KMS-11 (cell line): Measurements from ENCODE around the gene SNX12.

Experiments
- H2AFZ ChIP-seq: fragments of 200-600 bp; sonication (generic); 2 replicates; pipeline ENCODE4 v1.6.1; 2016; ENCODE audit warnings: antibody characterized with exemption, mixed run types, low read depth
- H3K27ac ChIP-seq: fragments of 200-600 bp; sonication (generic); 2 replicates; pipeline ENCODE4 v1.6.1; 2016; ENCODE audit warnings: mild to moderate bottlenecking, mixed run types
- H3K27me3 ChIP-seq: fragments of 200-600 bp; sonication (generic); 2 replicates; pipeline ENCODE4 v1.6.1; 2017; ENCODE audit warnings: mild to moderate bottlenecking, low read depth, mixed run types, moderate library complexity; ENCODE audit not compliant: insufficient read depth
- H3K36me3 ChIP-seq: fragments of 200-600 bp; sonication (generic); 2 replicates; pipeline ENCODE4 v1.6.1; 2017; ENCODE audit warnings: mild to moderate bottlenecking, mixed run types; ENCODE audit not compliant: insufficient read depth
- H3K4me1 ChIP-seq: fragments of 200-600 bp; sonication (generic); 2 replicates; pipeline ENCODE4 v1.6.1; 2016; ENCODE audit warnings: mild to moderate bottlenecking, low read depth, mixed run types; ENCODE audit not compliant: poor library complexity, severe bottlenecking
- H3K4me2 ChIP-seq: fragments of 200-600 bp; sonication (generic); 2 replicates; pipeline ENCODE4 v1.7.0; 2016; ENCODE audit warnings: mild to moderate bottlenecking, mixed run types
- H3K4me3 ChIP-seq: fragments of 200-600 bp; sonication (generic); IDR thresholded peaks from 2 replicates; pipeline ENCODE4 v1.6.1; 2017; ENCODE audit warnings: low read depth, low read length, mixed read lengths; ENCODE audit not compliant: insufficient read depth
- H3K79me2 ChIP-seq: fragments of 200-600 bp; sonication (generic); 2 replicates; pipeline ENCODE4 v1.6.1; 2016; ENCODE audit warnings: low read depth, mixed run types; ENCODE audit not compliant: insufficient read depth
- H3K9ac ChIP-seq: fragments of 200-600 bp; sonication (generic); 2 replicates; pipeline ENCODE4 v1.6.1; 2016; ENCODE audit warnings: mild to moderate bottlenecking, mixed run types
- H4K20me1 ChIP-seq: fragments of 200-600 bp; sonication (generic); 2 replicates; pipeline ENCODE4 v1.6.1; 2016; ENCODE audit warnings: mild to moderate bottlenecking, mixed run types; ENCODE audit not compliant: insufficient read depth
- CTCF ChIP-seq: fragments of 200-600 bp; sonication (generic); conservative IDR thresholded peaks from 2 replicates; pipeline ENCODE4 v1.6.1; 2017; ENCODE audit warnings: low read depth, mild to moderate bottlenecking, antibody characterized with exemption, low read length, moderate library complexity, mixed read lengths

Gene SNX12

GRCh38 chrX:71109051-71109450 is 40.9 kb upstream of the SNX12 start:
- TF ChIP-seq CTCF, result no peak
- Histone ChIP-seq H3K36me3 (no peaks in the 10 kb centered on the region), H3K27me3 (no peaks in the 10 kb centered on the region), H3K4me1 (peaks cover 51% of the 10 kb centered on the region), H3K9ac (no peak overlapping the region), H3K27ac (no peak overlapping the region), H3K79me2 (peaks cover 25% of the 10 kb centered on the region), H2AFZ (no peak overlapping the region), H3K4me2 (peak overlapping the region; percentile 89; the same call in 1 of the 2 replicates), H4K20me1 (no peaks in the 10 kb centered on the region), H3K4me3 (no peak overlapping the region)

GRCh38 chrX:71107762-71108360 is 39.7 kb upstream of the SNX12 start:
- no peaks in the 10 kb centered on the region for H4K20me1 ChIP-seq
- no peak overlapping the region for H3K4me3 ChIP-seq
- no peak for TF ChIP-seq CTCF
- H3K27me3 ChIP-seq, result no peaks in the 10 kb centered on the region
- H3K36me3 ChIP-seq, result no peaks in the 10 kb centered on the region
- no peak overlapping the region for H2AFZ ChIP-seq
- H3K4me1 ChIP-seq, result peaks cover 52% of the 10 kb centered on the region
- no peak overlapping the region for H3K9ac ChIP-seq
- no peak overlapping the region for H3K4me2 ChIP-seq
- no peak overlapping the region for H3K27ac ChIP-seq
- peaks cover 25% of the 10 kb centered on the region for H3K79me2 ChIP-seq

- H3K4me2 ChIP-seq, result no peak overlapping the region
- H3K4me1 ChIP-seq, result peaks cover 51% of the 10 kb centered on the region
Measured at GRCh38 chrX:71107245-71107644, 39.1 kb upstream of the SNX12 start.

GRCh38 chrX:71106427-71106826 is 38.3 kb upstream of the SNX12 start, which contains the start of gene CXorf65:
Gene CXorf65 (minus strand): TSS chrX:71106740. CDS start chrX:71106556, 184 bp downstream.
- no peak within 1 kb of the TSS for H2AFZ ChIP-seq
- no peaks in the 10 kb centered on the region for H3K27me3 ChIP-seq
- no peak within 1 kb of the TSS for H3K9ac ChIP-seq
- no peak within 1 kb of the TSS for H3K4me2 ChIP-seq
- H3K79me2 ChIP-seq, result peaks cover 24% of the 10 kb centered on the region
- no peak within 1 kb of the TSS for H3K27ac ChIP-seq
- H4K20me1 ChIP-seq, result no peaks in the 10 kb centered on the region
- peaks cover 50% of the 10 kb centered on the region for H3K4me1 ChIP-seq
- TF ChIP-seq CTCF, result no peak
- H3K36me3 ChIP-seq, result no peaks in the 10 kb centered on the region
- no peak within 1 kb of the TSS for H3K4me3 ChIP-seq

More at GRCh38 chrX:71107245-71107644, 39.1 kb upstream of the SNX12 start:
- Histone ChIP-seq H3K4me3 (no peak overlapping the region), H3K27me3 (no peaks in the 10 kb centered on the region), H2AFZ (no peak overlapping the region), H3K79me2 (peaks cover 25% of the 10 kb centered on the region), H3K36me3 (no peaks in the 10 kb centered on the region), H3K9ac (no peak overlapping the region), H4K20me1 (no peaks in the 10 kb centered on the region), H3K27ac (no peak overlapping the region)
- no peak for TF ChIP-seq CTCF
